Activated effector memory CD4-positive, alpha-beta T cell treated with anti-CD3 and anti-CD28 coated beads, Interleukin-2, amount 50 U/mL, for 16 hours (primary cell): ENCODE data around the gene GTPBP6.
"Not testable (repeated sequence)": the region's sequence is repeated elsewhere in the genome, so short reads cannot be mapped to it uniquely, and the experiment has no call there.

Source experiments
- DNase-seq: peaks from one replicate; pipeline ENCODE4 v3.0.0-alpha.2; 2020

GTPBP6 gene

GRCh38 chrX:334971-335757 lies 16.6 kb upstream of the GTPBP6 start:
- no peak for DNase-seq

DNA sequence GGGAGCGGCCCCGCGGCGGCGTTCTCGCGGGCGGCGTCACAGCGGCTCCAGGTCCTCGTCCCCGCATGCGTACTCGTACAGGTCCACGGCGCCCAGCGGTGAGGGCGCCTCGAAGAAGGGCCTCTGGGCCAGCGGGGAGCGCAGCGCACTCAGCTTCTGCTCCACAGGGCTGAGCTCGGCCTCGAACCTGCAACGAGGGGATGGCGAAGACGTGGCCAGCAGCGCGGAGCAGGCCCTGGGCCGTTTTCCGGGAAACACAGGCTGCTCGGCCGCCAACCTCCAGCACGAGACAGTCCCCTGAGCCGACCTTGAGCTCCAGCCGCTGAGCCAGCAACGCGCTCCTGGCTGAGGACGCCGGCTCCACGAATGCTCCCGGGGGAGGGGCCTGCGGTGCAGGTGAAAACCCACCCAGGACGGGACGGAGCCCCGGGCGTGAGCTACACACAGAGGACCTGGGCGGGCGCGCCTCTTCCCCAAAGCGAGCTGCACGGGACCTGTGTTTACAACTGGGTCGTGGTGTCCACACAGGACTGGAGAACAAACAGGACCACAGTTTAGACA lies 15.8 kb upstream of the GTPBP6 start:
- no peak for DNase-seq

GRCh38 chrX:333611-334311 lies 15.2 kb upstream of the GTPBP6 start:
- no peak for DNase-seq

DNA sequence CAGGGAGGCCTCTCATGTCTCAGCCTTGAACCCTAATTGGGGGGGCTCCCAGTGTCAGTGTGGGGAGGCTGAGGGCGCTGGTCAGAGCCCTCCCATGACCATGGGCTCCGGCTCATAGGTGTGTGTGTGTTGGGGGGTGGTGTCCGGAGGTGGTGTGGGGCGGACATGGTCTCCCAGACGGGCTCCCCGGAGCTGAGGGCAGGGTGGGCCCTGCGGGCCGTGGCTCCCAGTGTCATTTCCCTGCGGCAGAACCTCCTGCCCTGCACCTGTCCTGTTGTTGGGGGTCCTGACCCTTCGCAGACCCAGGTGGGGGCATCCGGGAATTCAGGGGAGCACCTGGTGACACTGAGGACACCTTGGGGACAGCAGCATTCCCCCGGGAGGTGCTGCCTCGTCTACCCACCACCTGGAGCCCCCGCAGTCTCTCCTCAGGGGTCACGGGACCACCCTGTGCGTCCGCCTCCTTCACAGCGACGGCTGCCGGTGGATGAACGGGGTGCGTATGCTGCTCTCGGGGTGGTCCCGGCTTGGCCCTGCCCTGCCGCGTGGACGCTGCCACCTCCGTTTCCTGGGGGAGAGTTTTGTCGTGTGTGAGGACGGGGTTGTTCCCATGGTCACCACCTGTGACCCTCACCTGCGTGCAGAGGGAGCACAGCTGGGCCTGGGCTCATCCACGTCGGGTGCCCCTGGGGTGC lies 14.5 kb upstream of the GTPBP6 start:
- no peak for DNase-seq

GRCh38 chrX:332496-332860 lies 13.9 kb upstream of the GTPBP6 start:
- no peak for DNase-seq

DNA sequence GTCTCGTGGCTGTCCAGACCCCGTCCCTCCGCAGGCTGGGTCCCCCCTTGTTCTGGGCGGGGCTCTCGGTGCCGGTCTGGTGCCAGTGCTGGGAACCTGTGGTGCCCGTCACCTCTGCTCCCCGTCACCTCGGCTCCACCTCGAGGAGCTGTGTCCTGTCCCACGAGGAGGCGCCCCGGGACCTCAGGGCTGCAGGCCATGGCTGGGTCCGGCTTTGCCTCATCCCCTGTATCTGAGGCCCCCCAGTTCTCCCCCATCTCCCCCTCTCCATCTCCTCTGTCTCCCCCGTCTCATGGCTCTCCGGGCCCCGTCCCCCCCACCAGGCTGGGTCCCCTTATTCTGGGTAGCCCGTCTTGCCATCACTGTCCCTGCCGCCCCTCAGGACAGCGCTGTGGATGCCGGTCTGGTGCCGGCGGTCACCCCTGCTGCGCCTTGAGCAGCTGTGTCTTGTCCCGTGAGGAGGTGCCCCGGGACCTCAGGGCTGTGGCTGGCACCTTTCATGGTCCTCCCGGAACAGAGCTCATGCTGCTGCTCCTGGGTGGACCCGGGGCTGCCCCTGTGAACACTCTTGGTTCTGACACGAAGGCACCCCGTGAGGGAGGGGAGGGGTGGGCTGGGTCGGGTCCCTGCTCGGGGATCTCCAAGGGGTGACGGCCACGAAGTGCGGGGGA lies 13.4 kb upstream of the GTPBP6 start:
- DNase-seq = no peak

DNA sequence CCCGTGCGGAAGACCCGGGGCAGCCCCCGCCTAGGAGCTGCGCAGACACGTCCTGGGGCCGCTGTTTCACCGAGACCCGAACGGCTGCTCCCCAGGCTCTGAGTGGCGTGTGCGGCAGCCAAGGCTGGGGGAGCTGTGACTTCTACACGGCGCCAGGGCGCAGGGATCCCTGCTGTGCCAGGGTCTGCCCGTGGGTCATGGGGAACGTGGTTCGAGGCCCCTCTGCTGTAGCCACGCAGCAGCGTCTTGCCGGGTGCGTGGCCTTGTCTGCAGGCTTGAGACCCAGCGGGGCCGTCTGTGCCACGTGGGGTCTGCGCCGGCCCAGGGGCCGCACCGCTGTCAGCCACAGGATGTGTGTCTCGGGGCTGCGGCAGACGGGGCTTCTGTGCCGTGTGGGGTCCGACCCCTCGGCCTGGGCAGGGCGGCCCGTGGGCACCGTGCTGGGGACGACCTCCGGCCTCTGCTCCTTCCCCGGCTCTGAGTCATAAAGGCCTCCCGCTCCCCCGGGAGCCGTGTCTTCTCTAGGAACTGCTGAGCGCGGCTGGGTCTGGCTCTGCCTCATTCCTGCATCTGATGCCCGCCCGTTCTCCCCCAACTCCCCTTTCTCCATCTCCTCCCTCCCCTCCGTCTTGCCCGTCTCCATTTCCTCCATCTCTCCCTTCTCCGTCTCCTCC lies 12.7 kb upstream of the GTPBP6 start:
- DNase-seq = no peak

DNA sequence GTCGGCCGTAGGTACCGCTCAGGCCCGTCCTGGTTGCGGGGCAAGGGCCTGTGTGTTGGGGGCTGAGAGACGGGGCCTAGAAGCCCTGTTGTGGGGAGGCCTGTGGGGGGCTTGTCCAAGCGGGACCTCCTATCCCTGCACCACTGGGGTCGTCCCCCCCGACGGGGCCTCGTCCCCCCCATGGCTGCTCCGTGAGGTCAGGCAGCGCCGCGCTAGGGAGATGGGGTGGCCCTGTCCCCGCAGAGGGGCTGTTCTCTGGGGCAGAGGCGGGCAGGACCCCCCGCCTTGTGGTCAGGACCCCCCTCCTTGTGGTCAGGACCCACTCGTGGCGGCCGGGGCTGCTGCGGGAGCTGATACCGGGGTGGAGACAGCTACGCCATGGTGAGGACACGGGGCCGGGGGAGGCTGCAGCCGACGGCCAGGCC lies 12.1 kb upstream of the GTPBP6 start:
- DNase-seq = no peak

- DNase-seq = not testable (repeated sequence)
Observed at GRCh38 chrX:330141-330725, 11.6 kb upstream of the GTPBP6 start.

GRCh38 chrX:329291-329910 lies 10.8 kb upstream of the GTPBP6 start:
- no peak for DNase-seq

- DNase-seq = no peak
Observed at GRCh38 chrX:327660-328126, 9.1 kb upstream of the GTPBP6 start.

- not testable (repeated sequence) for DNase-seq
Observed at GRCh38 chrX:324664-325063, 6.1 kb upstream of the GTPBP6 start.

GRCh38 chrX:323721-324628 lies 5.4 kb upstream of the GTPBP6 start:
- no peak for DNase-seq

- DNase-seq = peak; percentile 66
Observed at GRCh38 chrX:320126-320783, 1.7 kb upstream of the GTPBP6 start.

DNA sequence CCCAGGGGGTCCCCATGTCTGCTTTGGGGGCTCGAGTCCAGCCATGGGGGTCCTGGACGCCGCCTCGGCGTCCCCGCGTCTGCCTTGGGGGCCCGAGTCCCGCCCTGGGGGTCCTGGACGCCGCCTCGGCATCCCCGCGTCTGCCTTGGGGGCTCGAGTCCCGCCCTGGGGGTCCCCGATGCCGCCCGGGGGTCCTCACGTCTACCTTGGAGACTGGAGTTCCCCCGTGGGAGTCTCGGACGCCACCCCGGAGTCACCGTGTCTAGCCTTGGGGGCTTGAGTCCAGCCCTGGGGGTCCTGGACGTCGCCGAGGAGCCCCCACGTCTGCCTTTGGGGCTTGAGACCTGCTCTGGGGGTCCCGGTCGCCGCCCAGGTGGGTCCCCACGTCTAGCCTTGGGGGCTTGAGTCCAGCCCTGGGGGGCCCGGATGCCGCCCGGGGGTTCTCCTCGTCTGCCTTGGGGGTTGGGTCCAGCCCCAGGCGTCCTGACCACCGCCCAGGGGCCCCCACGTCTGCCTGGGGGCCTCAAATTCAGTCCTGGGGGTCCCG lies 1.1 kb upstream of the GTPBP6 start:
- peak; percentile 68 for DNase-seq

- DNase-seq = peak; percentile 98
Observed at GRCh38 chrX:318068-318738, 393 bp downstream of the GTPBP6 start.

GRCh38 chrX:317424-318067 lies 1.1 kb downstream of the GTPBP6 start:
- no peak for DNase-seq
